Measurements from ENCODE around the gene LASP1NB.

DNA sequence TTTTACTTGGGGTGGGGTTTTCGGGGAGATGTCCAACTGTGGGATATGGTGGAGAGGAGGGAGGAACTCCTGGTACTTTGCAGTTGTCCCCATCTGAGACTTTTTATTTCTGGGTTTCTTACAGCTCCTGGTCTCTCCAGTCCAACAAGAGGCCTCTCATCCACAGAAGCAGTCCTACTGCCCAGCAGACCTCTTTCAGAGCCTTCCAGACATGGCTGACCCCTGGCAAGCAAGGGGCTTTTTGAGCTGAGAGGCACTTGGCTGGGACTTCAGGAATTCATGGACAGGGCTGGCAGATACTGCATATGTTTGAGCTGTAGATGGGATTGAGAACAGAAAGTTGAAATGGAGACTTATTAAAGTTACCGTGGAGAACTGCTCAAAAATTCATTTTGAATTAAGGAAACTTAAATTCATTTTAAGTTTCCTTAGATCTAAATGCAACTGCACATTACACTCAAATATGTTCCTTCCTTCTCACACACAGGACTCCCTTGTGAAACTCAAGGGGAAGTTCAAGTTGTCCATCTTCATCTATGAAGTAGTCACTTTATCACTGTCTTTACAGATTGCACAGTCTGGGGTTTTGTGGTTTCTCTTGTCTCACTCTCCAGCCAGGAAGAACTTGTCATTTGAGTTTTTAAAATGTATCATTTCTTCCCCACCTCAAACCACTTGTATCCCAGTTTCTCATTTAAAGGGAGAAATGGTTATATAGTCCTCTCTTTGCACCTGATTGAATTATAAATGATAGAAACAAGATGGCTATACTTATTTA, 1.1 kb downstream of the LASP1NB start:
- TF ChIP-seq, protein P1, sequence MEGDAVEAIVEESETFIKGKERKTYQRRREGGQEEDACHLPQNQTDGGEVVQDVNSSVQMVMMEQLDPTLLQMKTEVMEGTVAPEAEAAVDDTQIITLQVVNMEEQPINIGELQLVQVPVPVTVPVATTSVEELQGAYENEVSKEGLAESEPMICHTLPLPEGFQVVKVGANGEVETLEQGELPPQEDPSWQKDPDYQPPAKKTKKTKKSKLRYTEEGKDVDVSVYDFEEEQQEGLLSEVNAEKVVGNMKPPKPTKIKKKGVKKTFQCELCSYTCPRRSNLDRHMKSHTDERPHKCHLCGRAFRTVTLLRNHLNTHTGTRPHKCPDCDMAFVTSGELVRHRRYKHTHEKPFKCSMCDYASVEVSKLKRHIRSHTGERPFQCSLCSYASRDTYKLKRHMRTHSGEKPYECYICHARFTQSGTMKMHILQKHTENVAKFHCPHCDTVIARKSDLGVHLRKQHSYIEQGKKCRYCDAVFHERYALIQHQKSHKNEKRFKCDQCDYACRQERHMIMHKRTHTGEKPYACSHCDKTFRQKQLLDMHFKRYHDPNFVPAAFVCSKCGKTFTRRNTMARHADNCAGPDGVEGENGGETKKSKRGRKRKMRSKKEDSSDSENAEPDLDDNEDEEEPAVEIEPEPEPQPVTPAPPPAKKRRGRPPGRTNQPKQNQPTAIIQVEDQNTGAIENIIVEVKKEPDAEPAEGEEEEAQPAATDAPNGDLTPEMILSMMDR (conservative IDR thresholded peaks at IDR 0.05 in 1 of 2, IDR thresholded peaks at IDR 0.05 in 1 of 2; ENCODE audit: extremely low read depth in 1 of 2, insufficient read depth in 1 of 2, low read depth in 1 of 2, low read length in 2 of 2): no peak
- TF ChIP-seq EZH2 (IDR thresholded peaks at IDR 0.05; ENCODE audit: borderline replicate concordance, low read length): no peak
